ENCODE data around the gene FLT4.

FLT4 gene

DNA sequence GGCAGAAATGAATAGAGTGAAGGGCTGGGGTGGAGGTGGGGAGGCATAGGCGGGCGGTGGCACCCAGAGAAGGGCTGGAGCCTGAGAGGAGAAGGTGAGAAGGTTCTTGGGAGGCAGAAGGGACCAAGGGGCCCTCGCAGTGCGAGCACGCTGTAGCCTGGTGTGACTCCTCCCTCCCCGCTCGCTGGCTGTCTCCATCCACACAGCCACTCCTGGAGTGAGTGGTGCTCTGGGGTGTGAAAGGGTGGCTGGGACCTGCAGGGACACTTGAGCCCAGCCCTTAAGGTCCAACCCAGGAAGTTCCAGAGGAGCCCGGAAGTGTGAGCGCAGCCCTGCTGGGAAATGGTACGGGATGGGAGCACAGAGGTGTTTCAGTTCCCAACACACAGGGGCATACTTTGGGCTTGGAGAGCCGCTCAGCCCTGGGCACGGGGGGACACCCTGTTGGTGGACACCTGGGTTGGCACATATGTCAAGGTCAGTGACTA lies 48.8 kb downstream of the FLT4 start:
- TF ChIP-seq NFIC (IDR thresholded peaks at IDR 0.05) (no peak), YY1 (IDR thresholded peaks at IDR 0.05; ENCODE audit: low read depth) (no peak), CREB1 (IDR thresholded peaks at IDR 0.05; ENCODE audit: low read depth) (no peak), ZBTB7A (IDR thresholded peaks at IDR 0.05; ENCODE audit: low read depth) (no peak), EGR1 (IDR thresholded peaks at IDR 0.05) (no peak), EP300 (IDR thresholded peaks at IDR 0.05; ENCODE audit: borderline replicate concordance) (no peak), TAF1 (IDR thresholded peaks at IDR 0.05; ENCODE audit: low read depth) (no peak)

DNA sequence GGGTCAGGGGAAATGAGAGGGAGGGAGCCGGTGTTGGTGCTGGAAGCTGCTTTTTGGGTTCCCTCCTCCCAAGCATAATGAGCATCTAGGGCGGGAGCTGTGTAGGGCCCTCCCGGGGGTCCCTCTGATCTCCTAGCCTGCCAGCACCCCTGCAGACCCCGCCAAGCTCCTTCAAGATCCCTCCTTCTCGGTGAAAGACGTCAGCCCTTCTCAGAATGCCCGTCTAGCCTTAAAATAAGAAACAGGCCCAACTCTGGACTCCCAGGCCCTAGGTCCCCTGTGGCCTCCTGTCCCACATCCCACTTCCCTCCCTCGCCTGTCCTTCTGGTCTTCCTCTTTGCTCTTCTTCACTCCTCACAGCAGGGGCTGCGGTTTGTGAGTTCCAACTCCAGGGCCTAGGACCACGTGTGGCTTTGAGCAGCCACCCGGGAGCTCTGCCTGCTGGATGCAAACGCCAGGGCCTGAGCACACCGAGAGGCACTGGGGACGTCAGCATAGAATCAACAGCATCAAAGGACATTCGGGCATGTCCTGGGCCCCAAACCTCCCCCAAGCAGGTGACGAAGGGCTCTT lies 49.3 kb downstream of the FLT4 start:
- no peak for TF ChIP-seq NFIC (IDR thresholded peaks at IDR 0.05)
- TF ChIP-seq TCF12 (IDR thresholded peaks at IDR 0.05; ENCODE audit: low read depth): no peak
- no peak for TF ChIP-seq CREB1 (IDR thresholded peaks at IDR 0.05; ENCODE audit: low read depth)
- TF ChIP-seq ZBTB7A (IDR thresholded peaks at IDR 0.05; ENCODE audit: low read depth): no peak
- TF ChIP-seq EGR1 (IDR thresholded peaks at IDR 0.05): no peak
- no peak for TF ChIP-seq TAF1 (IDR thresholded peaks at IDR 0.05; ENCODE audit: low read depth)
- no peak for TF ChIP-seq CEBPB (IDR thresholded peaks at IDR 0.05)
- no peak for TF ChIP-seq YY1 (IDR thresholded peaks at IDR 0.05; ENCODE audit: low read depth)
- no peak for TF ChIP-seq TEAD4 (IDR thresholded peaks at IDR 0.05)
- no peak for TF ChIP-seq FOXM1 (IDR thresholded peaks at IDR 0.05; ENCODE audit: borderline replicate concordance, low read depth)
- TF ChIP-seq USF1 (IDR thresholded peaks at IDR 0.05): no peak
- no peak for TF ChIP-seq REST (IDR thresholded peaks at IDR 0.05; ENCODE audit: low read depth)

DNA sequence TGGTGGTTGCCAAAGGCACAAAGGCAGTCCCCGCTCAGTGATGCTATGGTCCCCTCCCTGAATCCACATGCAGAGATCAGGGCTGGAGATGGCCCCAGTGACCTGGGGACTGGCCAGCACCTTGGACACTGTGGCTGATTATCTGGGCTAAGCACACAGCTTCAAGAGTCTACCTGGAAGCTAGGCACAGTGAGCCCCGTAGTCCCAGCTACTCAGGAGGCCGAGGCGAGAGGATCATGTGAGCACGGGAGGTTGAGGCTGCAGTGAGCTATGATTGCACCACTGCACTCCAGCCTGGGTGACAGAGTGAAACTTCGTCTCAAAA lies 49.8 kb downstream of the FLT4 start:
- TF ChIP-seq TAF1 (IDR thresholded peaks at IDR 0.05; ENCODE audit: low read depth) (no peak), TEAD4 (IDR thresholded peaks at IDR 0.05) (no peak), EP300 (IDR thresholded peaks at IDR 0.05; ENCODE audit: borderline replicate concordance) (no peak), CREB1 (IDR thresholded peaks at IDR 0.05; ENCODE audit: low read depth) (no peak), CEBPB (IDR thresholded peaks at IDR 0.05) (no peak), USF1 (IDR thresholded peaks at IDR 0.05) (no peak), REST (IDR thresholded peaks at IDR 0.05; ENCODE audit: low read depth) (no peak), ZBTB7A (IDR thresholded peaks at IDR 0.05; ENCODE audit: low read depth) (no peak), EGR1 (IDR thresholded peaks at IDR 0.05) (no peak), FOXM1 (IDR thresholded peaks at IDR 0.05; ENCODE audit: borderline replicate concordance, low read depth) (no peak), TCF12 (IDR thresholded peaks at IDR 0.05; ENCODE audit: low read depth) (no peak), NFIC (IDR thresholded peaks at IDR 0.05) (no peak), RAD21 (IDR thresholded peaks at IDR 0.05; ENCODE audit: low read depth) (no peak), YY1 (IDR thresholded peaks at IDR 0.05; ENCODE audit: low read depth) (no peak)
- TF ChIP-seq, protein P1, sequence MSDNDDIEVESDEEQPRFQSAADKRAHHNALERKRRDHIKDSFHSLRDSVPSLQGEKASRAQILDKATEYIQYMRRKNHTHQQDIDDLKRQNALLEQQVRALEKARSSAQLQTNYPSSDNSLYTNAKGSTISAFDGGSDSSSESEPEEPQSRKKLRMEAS (IDR thresholded peaks at IDR 0.05): no peak

DNA sequence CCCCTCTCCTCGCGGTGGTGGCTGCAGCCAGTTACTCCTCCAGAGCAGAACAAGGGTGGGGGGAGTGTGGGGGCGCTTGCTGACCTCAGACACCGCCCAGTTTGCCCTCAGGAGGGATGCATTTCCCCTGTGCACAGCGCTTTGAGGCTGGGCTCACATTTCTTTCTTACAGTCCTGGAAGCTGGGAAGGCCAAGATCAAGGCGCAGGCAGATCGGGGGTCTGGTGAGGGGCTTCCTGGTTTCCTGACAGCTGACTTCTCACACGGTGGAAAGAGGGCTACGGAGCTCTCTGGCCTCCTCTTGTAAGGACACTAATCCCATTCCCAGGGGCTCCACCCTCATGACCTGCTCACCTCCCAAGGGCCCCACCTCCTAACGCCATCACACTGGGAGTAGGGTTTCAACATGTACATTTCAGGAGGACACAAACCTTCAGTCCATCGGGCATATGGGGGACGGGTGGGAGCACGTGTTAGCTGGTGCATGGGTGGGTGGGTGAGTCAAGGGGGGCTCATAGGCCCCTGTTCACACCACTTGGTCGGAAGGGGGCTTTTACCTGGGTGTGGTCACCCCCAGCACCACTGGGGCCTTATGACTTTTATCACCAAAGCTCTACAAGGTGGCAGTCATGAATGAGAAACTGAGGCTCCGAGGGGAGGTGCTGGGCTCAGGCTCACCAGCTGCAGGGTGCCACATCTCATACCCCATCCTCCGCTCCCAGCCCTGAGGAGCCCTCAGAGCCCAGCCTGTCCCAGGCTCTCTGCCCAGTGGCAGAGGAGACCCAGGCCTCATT lies 50.4 kb downstream of the FLT4 start:
- TF ChIP-seq CREB1 (IDR thresholded peaks at IDR 0.05; ENCODE audit: low read depth) (no peak), YY1 (IDR thresholded peaks at IDR 0.05; ENCODE audit: low read depth) (no peak), ZBTB7A (IDR thresholded peaks at IDR 0.05; ENCODE audit: low read depth) (no peak), USF1 (IDR thresholded peaks at IDR 0.05) (no peak), TAF1 (IDR thresholded peaks at IDR 0.05; ENCODE audit: low read depth) (no peak), NFIC (IDR thresholded peaks at IDR 0.05) (no peak), REST (IDR thresholded peaks at IDR 0.05; ENCODE audit: low read depth) (no peak), CEBPB (IDR thresholded peaks at IDR 0.05) (no peak), FOXM1 (IDR thresholded peaks at IDR 0.05; ENCODE audit: borderline replicate concordance, low read depth) (no peak)
- TF ChIP-seq, protein P1 (IDR thresholded peaks at IDR 0.05): no peak

All from Ishikawa (cell line).